Ishikawa (cell line): ENCODE data around the gene CLSTN1.

Experiments used
- CEBPB ChIP-seq: IDR thresholded peaks from 2 replicates; pipeline ENCODE4 v1.6.1; 2012
- CREB1 ChIP-seq: IDR thresholded peaks from 2 replicates; pipeline ENCODE4 v1.6.1; 2012; ENCODE audit warnings: low read depth
- EGR1 ChIP-seq: IDR thresholded peaks from 2 replicates; pipeline ENCODE4 v1.6.1; 2012
- EP300 ChIP-seq: IDR thresholded peaks from 2 replicates; pipeline ENCODE4 v1.6.1; 2012; ENCODE audit warnings: borderline replicate concordance
- FOXM1 ChIP-seq: IDR thresholded peaks from 2 replicates; pipeline ENCODE4 v1.6.1; 2012; ENCODE audit warnings: low read depth, borderline replicate concordance
- MAX ChIP-seq: IDR thresholded peaks from 2 replicates; pipeline ENCODE4 v1.6.1; 2012
- NFIC ChIP-seq: IDR thresholded peaks from 2 replicates; pipeline ENCODE4 v1.6.1; 2012
- RAD21 ChIP-seq: IDR thresholded peaks from 2 replicates; pipeline ENCODE4 v1.6.1; 2012; ENCODE audit warnings: low read depth
- REST ChIP-seq: IDR thresholded peaks from 2 replicates; pipeline ENCODE4 v1.6.1; 2012; ENCODE audit warnings: low read depth, mild to moderate bottlenecking
- TAF1 ChIP-seq: IDR thresholded peaks from 2 replicates; pipeline ENCODE4 v1.6.1; 2012; ENCODE audit warnings: low read depth, mild to moderate bottlenecking
- TCF12 ChIP-seq: IDR thresholded peaks from 2 replicates; pipeline ENCODE4 v1.6.1; 2012; ENCODE audit warnings: low read depth
- TEAD4 ChIP-seq: IDR thresholded peaks from 2 replicates; pipeline ENCODE4 v1.6.1; 2012
- YY1 ChIP-seq: IDR thresholded peaks from 2 replicates; pipeline ENCODE4 v1.6.1; 2012; ENCODE audit warnings: low read depth
- ZBTB7A ChIP-seq: IDR thresholded peaks from 2 replicates; pipeline ENCODE4 v1.6.1; 2012; ENCODE audit warnings: low read depth
- TF ChIP-seq, protein P1 (sequence below): IDR thresholded peaks from 2 replicates; pipeline ENCODE4 v1.6.1; 2012

The CLSTN1 gene

DNA sequence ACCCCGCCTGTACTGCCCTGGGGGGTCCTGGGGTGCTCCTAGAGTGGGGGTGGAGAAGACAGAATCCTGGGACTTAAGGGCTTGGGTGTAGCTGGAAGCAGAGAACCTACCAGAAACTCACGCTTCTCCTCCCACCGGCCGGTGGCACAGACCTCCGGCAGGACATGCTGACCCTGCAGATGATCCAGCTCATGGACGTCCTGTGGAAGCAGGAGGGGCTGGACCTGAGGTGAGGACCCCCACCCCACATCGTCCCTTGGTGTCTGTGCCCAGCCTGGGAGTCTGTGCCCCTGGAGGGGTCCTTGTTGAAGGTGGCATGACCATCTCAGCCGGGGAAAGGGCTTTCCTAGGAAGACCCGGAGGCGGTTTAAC is 101.4 kb downstream of the CLSTN1 start:
- TF ChIP-seq REST (no peak), YY1 (no peak)

DNA sequence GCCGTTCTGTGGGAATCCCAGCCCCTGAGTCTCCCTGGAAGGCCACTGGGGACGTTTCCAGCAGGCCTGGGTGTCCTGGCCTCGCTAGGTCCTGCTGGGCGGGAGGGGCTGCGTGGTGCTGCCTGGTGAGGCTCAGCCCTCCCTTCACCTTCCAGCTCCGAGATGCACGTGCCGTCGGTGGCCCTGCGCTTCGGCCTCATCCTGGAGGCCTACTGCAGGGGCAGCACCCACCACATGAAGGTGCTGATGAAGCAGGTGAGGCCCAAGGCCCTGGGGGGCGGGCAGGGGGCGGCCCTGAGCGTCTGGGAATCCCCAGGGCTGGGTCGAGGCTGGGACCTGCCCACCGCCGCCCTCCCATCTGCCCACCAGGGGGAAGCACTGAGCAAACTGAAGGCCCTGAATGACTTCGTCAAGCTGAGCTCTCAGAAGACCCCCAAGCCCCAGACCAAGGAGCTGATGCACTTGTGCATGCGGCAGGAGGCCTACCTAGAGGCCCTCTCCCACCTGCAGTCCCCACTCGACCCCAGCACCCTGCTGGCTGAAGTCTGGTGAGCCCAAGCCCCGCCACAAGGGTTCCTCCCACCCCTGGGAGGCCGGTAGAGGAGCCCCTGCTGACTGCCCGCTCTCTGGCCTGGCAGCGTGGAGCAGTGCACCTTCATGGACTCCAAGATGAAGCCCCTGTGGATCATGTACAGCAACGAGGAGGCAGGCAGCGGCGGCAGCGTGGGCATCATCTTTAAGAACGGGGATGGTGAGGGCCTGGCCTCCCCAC is 102.0 kb downstream of the CLSTN1 start:
- TF ChIP-seq FOXM1: no peak
- TF ChIP-seq ZBTB7A: peak; percentile 61; the same call in 1 of the 2 replicates
- no peak for TF ChIP-seq EGR1
- TF ChIP-seq YY1: no peak
- peak; percentile 21; the same call in 1 of the 2 replicates for TF ChIP-seq RAD21

DNA sequence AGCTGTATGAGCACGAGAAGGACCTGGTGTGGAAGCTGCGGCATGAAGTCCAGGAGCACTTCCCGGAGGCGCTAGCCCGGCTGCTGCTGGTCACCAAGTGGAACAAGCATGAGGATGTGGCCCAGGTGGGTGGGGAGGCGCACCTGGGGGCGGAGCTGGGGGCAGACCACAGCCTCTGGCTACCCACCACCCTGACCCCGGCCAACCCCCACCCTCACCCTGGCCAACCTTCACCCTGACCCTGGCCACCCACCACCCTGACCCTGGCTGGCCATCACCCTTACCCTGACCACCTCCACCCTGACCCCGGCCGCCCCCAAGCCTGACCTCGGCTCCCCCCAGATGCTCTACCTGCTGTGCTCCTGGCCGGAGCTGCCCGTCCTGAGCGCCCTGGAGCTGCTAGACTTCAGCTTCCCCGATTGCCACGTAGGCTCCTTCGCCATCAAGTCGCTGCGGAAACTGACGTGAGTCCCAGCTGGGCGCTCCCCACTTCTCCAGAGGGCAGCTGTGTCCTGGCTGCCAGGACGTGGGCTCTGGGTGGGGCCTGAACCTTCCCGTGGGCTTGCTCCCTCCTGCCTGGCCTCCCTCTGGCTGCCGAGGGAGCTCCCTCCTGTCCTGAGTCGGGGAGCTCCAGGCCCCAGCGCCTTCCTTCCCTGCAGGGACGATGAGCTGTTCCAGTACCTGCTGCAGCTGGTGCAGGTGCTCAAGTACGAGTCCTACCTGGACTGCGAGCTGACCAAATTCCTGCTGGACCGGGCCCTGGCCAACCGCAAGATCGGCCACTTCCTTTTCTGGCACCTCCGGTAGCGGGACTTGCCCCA is 102.8 kb downstream of the CLSTN1 start:
- TF ChIP-seq EP300: no peak
- no peak for TF ChIP-seq CEBPB
- TF ChIP-seq CREB1: no peak
- no peak for TF ChIP-seq MAX
- TF ChIP-seq TAF1: no peak
- no peak for TF ChIP-seq ZBTB7A
- TF ChIP-seq, protein P1, sequence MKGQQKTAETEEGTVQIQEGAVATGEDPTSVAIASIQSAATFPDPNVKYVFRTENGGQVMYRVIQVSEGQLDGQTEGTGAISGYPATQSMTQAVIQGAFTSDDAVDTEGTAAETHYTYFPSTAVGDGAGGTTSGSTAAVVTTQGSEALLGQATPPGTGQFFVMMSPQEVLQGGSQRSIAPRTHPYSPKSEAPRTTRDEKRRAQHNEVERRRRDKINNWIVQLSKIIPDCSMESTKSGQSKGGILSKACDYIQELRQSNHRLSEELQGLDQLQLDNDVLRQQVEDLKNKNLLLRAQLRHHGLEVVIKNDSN: no peak
- no peak for TF ChIP-seq TCF12
- no peak for TF ChIP-seq NFIC
- TF ChIP-seq TEAD4: no peak
- TF ChIP-seq REST: no peak
- no peak for TF ChIP-seq EGR1
- no peak for TF ChIP-seq RAD21
- no peak for TF ChIP-seq YY1
- no peak for TF ChIP-seq FOXM1

DNA sequence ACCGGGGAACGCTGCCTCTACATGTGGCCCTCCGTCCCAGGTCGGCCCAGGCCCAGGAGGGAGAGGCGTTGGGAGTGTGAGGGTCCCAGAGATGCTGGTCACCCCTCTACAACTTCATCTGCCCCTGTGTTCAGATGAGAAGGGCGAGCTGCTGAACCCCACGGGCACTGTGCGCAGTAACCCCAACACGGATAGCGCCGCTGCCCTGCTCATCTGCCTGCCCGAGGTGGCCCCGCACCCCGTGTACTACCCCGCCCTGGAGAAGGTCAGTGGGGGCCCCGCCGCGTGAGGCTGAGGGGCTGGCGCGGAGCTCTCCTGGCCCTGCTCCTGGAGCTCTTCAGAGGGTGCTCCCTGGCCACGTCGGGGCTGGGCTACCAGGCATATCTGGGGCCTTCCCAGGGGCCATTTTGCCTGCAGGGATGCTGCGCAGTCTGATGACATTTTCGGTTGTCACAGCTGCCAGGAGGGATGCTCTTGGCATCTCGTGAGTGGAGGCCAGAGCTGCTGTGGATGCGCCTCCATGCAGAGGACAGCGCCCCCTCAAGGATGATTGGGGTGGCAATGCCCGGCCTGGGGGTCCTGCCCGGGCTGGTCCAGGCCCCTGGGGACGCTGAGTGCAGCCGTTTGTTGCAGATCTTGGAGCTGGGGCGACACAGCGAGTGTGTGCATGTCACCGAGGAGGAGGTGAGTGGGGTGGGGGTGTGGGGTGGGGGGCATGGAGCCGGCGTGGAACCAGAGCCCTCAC is 103.6 kb downstream of the CLSTN1 start:
- TF ChIP-seq EP300: no peak
- no peak for TF ChIP-seq EGR1
- no peak for TF ChIP-seq RAD21
- no peak for TF ChIP-seq ZBTB7A
- TF ChIP-seq TAF1: no peak
- TF ChIP-seq REST: no peak
- TF ChIP-seq, protein P1: no peak
- no peak for TF ChIP-seq TEAD4
